DND-41 (cell line): Measurements from ENCODE around the gene DHRS3.

Experiments
- ATAC-seq: fragments of 200-7000 bp; cut with Tn5 transposase; 3 replicates; pipeline ENCODE4 v1.9.1; 2021; ENCODE audit warnings: low read depth; ENCODE audit not compliant: insufficient read depth
- DNase-seq: peaks from one replicate; pipeline ENCODE4 v3.0.0-alpha.2; 2020
- H2AFZ ChIP-seq: 2 replicates; pipeline ENCODE4 v1.6.0; 2012; ENCODE audit warnings: low read depth, low read length
- H3K27ac ChIP-seq: 2 replicates; pipeline ENCODE4 v1.5.1; 2012; ENCODE audit warnings: low read length, inconsistent platforms
- H3K27me3 ChIP-seq: fragments of 200-600 bp; sonication (generic); 2 replicates; pipeline ENCODE4 v1.6.0; 2012; ENCODE audit warnings: low read length, mild to moderate bottlenecking, inconsistent platforms; ENCODE audit not compliant: insufficient read depth, poor library complexity
- H3K36me3 ChIP-seq: 2 replicates; pipeline ENCODE4 v1.5.1; 2012; ENCODE audit warnings: low read length, inconsistent platforms; ENCODE audit not compliant: insufficient read depth
- H3K4me1 ChIP-seq: 2 replicates; pipeline ENCODE4 v1.5.1; 2012; ENCODE audit warnings: mild to moderate bottlenecking, low read length; ENCODE audit not compliant: insufficient read depth
- H3K4me2 ChIP-seq: 2 replicates; pipeline ENCODE4 v1.6.0; 2012; ENCODE audit warnings: mild to moderate bottlenecking, moderate library complexity, low read length, inconsistent platforms; ENCODE audit not compliant: insufficient read depth
- H3K4me3 ChIP-seq, 2 experiments: fragments of 200-600 bp in 1 of 2; shearing (Covaris generic) in 1 of 2; 2 replicates each; pipeline ENCODE4 v1.5.1; 2012 to 2016; ENCODE audit warnings: inconsistent platforms in 2 of 2, low read length in 2 of 2, mild to moderate bottlenecking in 2 of 2, low read depth in 1 of 2, moderate library complexity in 1 of 2
- H3K79me2 ChIP-seq: 2 replicates; pipeline ENCODE4 v1.6.0; 2012; ENCODE audit warnings: low read length, inconsistent platforms; ENCODE audit not compliant: insufficient read depth
- H3K9ac ChIP-seq: 2 replicates; pipeline ENCODE4 v1.6.0; 2012; ENCODE audit warnings: low read depth, mild to moderate bottlenecking, inconsistent platforms, low read length, moderate library complexity
- H3K9me3 ChIP-seq: 2 replicates; pipeline ENCODE4 v1.5.1; 2012; ENCODE audit warnings: low read length, moderate library complexity, mild to moderate bottlenecking, inconsistent platforms; ENCODE audit not compliant: insufficient read depth, severe bottlenecking
- H4K20me1 ChIP-seq: 2 replicates; pipeline ENCODE4 v1.6.0; 2012; ENCODE audit warnings: low read length; ENCODE audit not compliant: insufficient read depth
- CTCF ChIP-seq: IDR thresholded peaks from 2 replicates; pipeline ENCODE4 v1.5.1; 2012; ENCODE audit warnings: borderline replicate concordance, low read length, moderate library complexity, mild to moderate bottlenecking; ENCODE audit not compliant: poor library complexity, severe bottlenecking; ENCODE audit errors: extremely low read depth
- EZH2 ChIP-seq: IDR thresholded peaks from 3 replicates; pipeline ENCODE4 v1.6.1; 2012; ENCODE audit warnings: borderline replicate concordance, low read depth, mild to moderate bottlenecking, moderate library complexity, low read length, inconsistent platforms; ENCODE audit not compliant: severe bottlenecking

The DHRS3 gene

GRCh38 chr1:12521096-12521495 is 96.9 kb downstream of the DHRS3 start:
- Histone ChIP-seq H3K4me2 (no peak overlapping the region), H3K4me3 (no peak overlapping the region), H2AFZ (no peak overlapping the region), H4K20me1 (no peaks in the 10 kb centered on the region), H3K27me3 (no peaks in the 10 kb centered on the region), H3K4me1 (no peaks in the 10 kb centered on the region), H3K79me2 (no peaks in the 10 kb centered on the region), H3K36me3 (no peaks in the 10 kb centered on the region), H3K9me3 (no peaks in the 10 kb centered on the region), H3K9ac (no peak overlapping the region), H3K27ac (no peak overlapping the region)
- ATAC-seq = no peak
- TF ChIP-seq EZH2 = no peak
- TF ChIP-seq CTCF = no peak
- DNase-seq = no peak

GRCh38 chr1:12519693-12520364 is 98.2 kb downstream of the DHRS3 start:
- no peaks in the 10 kb centered on the region for H3K9me3 ChIP-seq
- ATAC-seq (no peak), DNase-seq (no peak)
- no peak overlapping the region for H3K4me2 ChIP-seq
- no peak overlapping the region for H3K9ac ChIP-seq
- H2AFZ ChIP-seq = no peak overlapping the region
- no peaks in the 10 kb centered on the region for H3K4me1 ChIP-seq
- H3K4me3 ChIP-seq = no peak overlapping the region
- H3K79me2 ChIP-seq = no peaks in the 10 kb centered on the region
- H3K36me3 ChIP-seq = no peaks in the 10 kb centered on the region
- no peaks in the 10 kb centered on the region for H4K20me1 ChIP-seq
- no peak overlapping the region for H3K27ac ChIP-seq
- no peak for TF ChIP-seq CTCF
- no peak for TF ChIP-seq EZH2
- no peaks in the 10 kb centered on the region for H3K27me3 ChIP-seq

GRCh38 chr1:12518931-12519692 is 98.9 kb downstream of the DHRS3 start:
- ATAC-seq (no peak), DNase-seq (no peak)
- H2AFZ ChIP-seq = no peak overlapping the region
- H3K4me2 ChIP-seq = no peak overlapping the region
- H4K20me1 ChIP-seq = no peaks in the 10 kb centered on the region
- TF ChIP-seq CTCF (no peak), EZH2 (no peak)
- no peaks in the 10 kb centered on the region for H3K36me3 ChIP-seq
- H3K9me3 ChIP-seq = no peaks in the 10 kb centered on the region
- no peak overlapping the region for H3K4me3 ChIP-seq
- no peaks in the 10 kb centered on the region for H3K4me1 ChIP-seq
- no peak overlapping the region for H3K27ac ChIP-seq
- H3K9ac ChIP-seq = no peak overlapping the region
- no peaks in the 10 kb centered on the region for H3K79me2 ChIP-seq
- no peaks in the 10 kb centered on the region for H3K27me3 ChIP-seq
